Heart left ventricle (tissue), 16 donors: ENCODE measurements around the gene ZNF235. TPM values are rescaled to one million over a fixed set of nuclear protein-coding genes. Genes with fewer than 3 reads are reported as not detected.

Source experiments
- ATAC-seq, 4 donors: fragments of 200-7000 bp; cut with Tn5 transposase; one replicate each; pipeline ENCODE4 v1.9.1; 2020 to 2022; ENCODE audit warnings: moderate library complexity in 4 of 4, mild to moderate bottlenecking in 3 of 4, moderate number of reproducible peaks in 1 of 4
- DNase-seq, 5 donors: peaks; one replicate each; pipeline ENCODE4 v3.0.0-alpha.2; 2020
- H3K27ac ChIP-seq, 12 donors: fragments of 200-600 bp; sonication (generic) in 4 of 12; one replicate each; pipeline versions ENCODE4 v1.5.0 to v1.8.0; 2016 to 2022; ENCODE audit warnings: mild to moderate bottlenecking in 2 of 12
- H3K27me3 ChIP-seq, 9 donors: fragments of 200-600 bp; sonication (generic) in 2 of 9; one replicate each; pipeline versions ENCODE4 v1.5.1 to v1.8.0; 2016 to 2022; ENCODE audit warnings: mild to moderate bottlenecking in 3 of 9
- H3K36me3 ChIP-seq, 9 donors: fragments of 200-600 bp; sonication (generic) in 2 of 9; one replicate each; pipeline versions ENCODE4 v1.5.0 to v1.8.0; 2018 to 2022; ENCODE audit warnings: mild to moderate bottlenecking in 2 of 9
- H3K4me1 ChIP-seq, 12 donors: fragments of 200-600 bp; sonication (generic) in 4 of 12; one replicate each; pipeline versions ENCODE4 v1.5.0 to v1.8.0; 2016 to 2022; ENCODE audit warnings: mild to moderate bottlenecking in 3 of 12
- H3K4me3 ChIP-seq, 12 donors: fragments of 200-600 bp; sonication (generic) in 4 of 12; one replicate each; pipeline versions ENCODE4 v1.5.0 to v1.8.0; 2017 to 2022; ENCODE audit warnings: mild to moderate bottlenecking in 9 of 12, moderate library complexity in 4 of 12
- H3K9me3 ChIP-seq, 12 donors: fragments of 200-600 bp; sonication (generic) in 4 of 12; one replicate each; pipeline versions ENCODE4 v1.5.0 to v1.8.0; 2016 to 2022; ENCODE audit warnings: mild to moderate bottlenecking in 1 of 12
- POLR2A ChIP-seq, 2 donors: fragments of 450-650 bp; IDR thresholded peaks; one replicate each; pipeline ENCODE4 v1.6.1; 2017; ENCODE audit warnings: antibody characterized with exemption in 2 of 2, mild to moderate bottlenecking in 2 of 2, moderate library complexity in 2 of 2
- WGBS, 4 donors: extraction: QIAGEN DNeasy Blood & Tissue Kit in 2 of 4; methylation state at CpG; one replicate each; pipeline versions ENCODE4 v1.1.5 to v1.1.7; 2013 to 2018; 5-methylcytosine and 5-hydroxymethylcytosine counted together
- intact Hi-C, 10 donors: fragments of 100-400 bp; cut with DNase I; formaldehyde crosslinking; loops; one replicate each; pipeline versions ENCODE4 v1.11.1 to v1.14.2; 2022
- long read RNA-seq, 3 donors: library from polyadenylated mRNA; unstranded; transcript quantifications; one replicate each; pipeline ENCODE4 v2.0.0, GENCODE V29; 2020 to 2021
- polyA plus RNA-seq, 2 donors: library from polyadenylated mRNA; stranded (reverse); fragments of 200-250 nt; gene quantifications; one replicate each; pipeline ENCODE4 v1.2.3, GENCODE V29; 2013
- total RNA-seq, 9 donors: library from RNA; depleted of rRNA in 2 of 9; stranded (reverse); fragments of >200 nt in 2 of 9; fragmentation: NEBNext Ultra II Directional in 3 of 9; extraction: Animal tissue kit (Norgen Biotek cat#: 25700) in 3 of 9; gene quantifications; one replicate each; pipeline versions ENCODE4 v1.1.0 to v1.2.4, GENCODE V29; 2016 to 2023
- TF ChIP-seq, protein P1 (sequence below), 12 donors: fragments of 200-600 bp; sonication (generic) in 4 of 12; IDR thresholded peaks; one replicate each; pipeline versions ENCODE4 v1.5.0 to v1.8.0; 2018 to 2022; ENCODE audit warnings: antibody characterized with exemption in 12 of 12, mild to moderate bottlenecking in 5 of 12
- donor health status: ischemic (EF 13 %, LVEDD 7.1; RV severe dilation, severe dysfunction).
- donor health status: healthy with polysubstance abuse.
- donor health status: DM: no; HTN: yes; CAD: no.
- donor health status: DM: no; HTN: no; CAD: no.
- donor health status: ischemic (EF 25% LVEDD 6.9; RV normal size, moderate dysfunction).
- donor health status: ischemic (EF 25% LVEDD 5.7; RV mildly dilated, moderate dysfunction).
- donor health status: healthy.
- donor health status: DM: yes; HTN: yes; CAD: no.
- donor health status: ischemic (EF 35%, LVEDD 5.7; RV mildly dilated, moderate dysfunction).
- donor health status: nonischemic (EF 11% LVEDD 7.7; RV severe dilation, severe dysfunction).
- donor health status: DM: yes; HTN: yes; CAD: no.
- donor health status: PGD.
- donor health status: ischemic (EF 29% LVEDD 5.4; RV normal size, mild dysfunction).
- donor health status: nonischemic (EF 23%, LVEDD 6.1; RV moderate dilation, normal function).

The ZNF235 gene
- 1 to 10 TPM; 1.9 to 6.3 (median 4.1) TPM for total RNA-seq
- 1 to 10 TPM; 1.7 to 3.3 TPM for polyA plus RNA-seq
- long read RNA-seq, donor 1, partial matches to known transcripts: 1 of 1 reads
- long read RNA-seq, donor 1, other reads (novel, unspliced or antisense): 0 of 1 reads
- long read RNA-seq, donor 2, full-length matches to known transcripts: 4 of 8 reads
- long read RNA-seq, donor 2, partial matches to known transcripts: 0 of 8 reads
- long read RNA-seq, donor 2, other reads (novel, unspliced or antisense): 4 of 8 reads
- long read RNA-seq, donor 3, partial matches to known transcripts: 0 of 1 reads
- long read RNA-seq, donor 3, other reads (novel, unspliced or antisense): 0 of 1 reads

DNA sequence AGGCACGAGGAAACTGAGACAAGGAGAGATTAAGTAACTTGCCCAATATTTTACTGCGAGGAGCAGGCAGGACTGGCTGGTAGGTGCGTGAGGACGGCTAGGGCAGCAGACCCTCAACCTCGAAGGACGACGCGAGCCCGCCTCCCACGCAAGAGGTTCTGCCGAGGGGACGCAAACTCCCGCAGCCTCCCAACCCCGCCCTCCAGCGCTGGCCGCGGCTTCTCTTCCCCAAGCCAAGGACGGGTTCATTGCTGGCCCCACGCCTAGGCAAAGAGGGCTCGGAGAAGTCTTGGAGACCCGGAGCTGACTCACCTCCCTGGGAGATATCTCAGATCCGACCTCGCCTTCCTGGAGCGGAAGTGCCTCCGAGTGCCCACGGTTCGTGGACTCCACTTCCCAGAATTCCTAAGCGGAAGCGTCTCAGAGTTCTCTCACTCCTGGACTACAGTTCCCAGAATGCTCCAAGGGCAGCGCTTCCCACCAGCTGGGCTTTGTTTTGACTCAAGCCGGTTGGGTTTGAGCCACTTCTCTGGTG, at the start of gene ZNF235:
ZNF235 (minus strand) TSS at position 367 of the 535 bp plus-strand sequence. CDS start 1,621 bp downstream, outside the sequence.
- DNase-seq: peak; percentile 89 to 96 (median 92)
- intact Hi-C loops: loop anchor here in 7 of 10 donors (1.0 to 10.0 kb wide), 7 partner anchors 43 to 191 kb away; partner anchors contain the start of genes ZNF112 (in 4 of the 7), ZNF227 (in 3 of the 7) and ZNF225 (in 1 of the 7)
- Histone ChIP-seq H3K27me3 (no peaks in the 10 kb centered on the region), H3K4me3 (peak within 1 kb of the TSS; percentile 34 to 91 (median 72)), H3K9me3 (peaks cover 0 to 28% (median 1%) of the 10 kb centered on the region in 12 donors), H3K36me3 (peaks cover 0 to 31% (median 27%) of the 10 kb centered on the region in 9 donors), H3K4me1 (peaks cover 0 to 18% (median 9%) of the 10 kb centered on the region in 12 donors), H3K27ac (peak within 1 kb of the TSS in 11 of 12 donors; percentile 48 to 87 (median 74))
- TF ChIP-seq, protein P1, sequence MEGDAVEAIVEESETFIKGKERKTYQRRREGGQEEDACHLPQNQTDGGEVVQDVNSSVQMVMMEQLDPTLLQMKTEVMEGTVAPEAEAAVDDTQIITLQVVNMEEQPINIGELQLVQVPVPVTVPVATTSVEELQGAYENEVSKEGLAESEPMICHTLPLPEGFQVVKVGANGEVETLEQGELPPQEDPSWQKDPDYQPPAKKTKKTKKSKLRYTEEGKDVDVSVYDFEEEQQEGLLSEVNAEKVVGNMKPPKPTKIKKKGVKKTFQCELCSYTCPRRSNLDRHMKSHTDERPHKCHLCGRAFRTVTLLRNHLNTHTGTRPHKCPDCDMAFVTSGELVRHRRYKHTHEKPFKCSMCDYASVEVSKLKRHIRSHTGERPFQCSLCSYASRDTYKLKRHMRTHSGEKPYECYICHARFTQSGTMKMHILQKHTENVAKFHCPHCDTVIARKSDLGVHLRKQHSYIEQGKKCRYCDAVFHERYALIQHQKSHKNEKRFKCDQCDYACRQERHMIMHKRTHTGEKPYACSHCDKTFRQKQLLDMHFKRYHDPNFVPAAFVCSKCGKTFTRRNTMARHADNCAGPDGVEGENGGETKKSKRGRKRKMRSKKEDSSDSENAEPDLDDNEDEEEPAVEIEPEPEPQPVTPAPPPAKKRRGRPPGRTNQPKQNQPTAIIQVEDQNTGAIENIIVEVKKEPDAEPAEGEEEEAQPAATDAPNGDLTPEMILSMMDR (IDR thresholded peaks at IDR 0.05): no peak
- peak in 1 of 2 donors; percentile 64 for TF ChIP-seq POLR2A (IDR thresholded peaks at IDR 0.05)
- WGBS, 4 donors: 0 to 1% (median 0%) methylated on average over 19 to 31 of the region's 31 CpGs
- peak; percentile 99 to 100 (median 100) for ATAC-seq

DNA sequence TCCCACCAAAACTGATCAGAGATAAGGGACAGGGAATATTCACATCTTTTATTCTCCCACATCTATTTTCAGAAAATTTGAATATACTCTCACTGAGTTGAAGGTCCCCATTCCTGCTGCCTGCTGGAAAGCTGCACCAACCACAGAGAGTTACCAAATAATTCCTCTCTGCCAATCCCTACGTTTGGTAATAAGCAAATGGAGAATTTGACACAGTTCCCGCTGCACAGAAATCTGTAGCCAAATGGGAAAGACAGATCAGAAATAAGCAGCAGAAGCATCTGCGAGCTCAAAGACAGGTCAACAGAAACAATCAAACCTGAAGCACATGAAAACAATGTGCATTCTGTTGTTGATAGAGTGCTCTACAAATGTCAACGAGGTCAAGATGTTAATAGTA, 41.7 kb upstream of the ZNF235 start:
- no peak overlapping the region for H3K4me3 ChIP-seq
- no peaks in the 10 kb centered on the region for H3K27me3 ChIP-seq
- DNase-seq (no peak), ATAC-seq (no peak)
- H3K36me3 ChIP-seq: peaks cover 0 to 23% (median 2%) of the 10 kb centered on the region in 9 donors
- intact Hi-C loops: loop anchor here in 1 of 10 donors (5.0 kb wide), 1 partner anchor 39 kb away; the partner anchor contains the start of gene ZNF235
- H3K9me3 ChIP-seq: peaks cover 0 to 95% (median 30%) of the 10 kb centered on the region in 12 donors
- no peak overlapping the region for H3K27ac ChIP-seq
- no peak for TF ChIP-seq POLR2A (IDR thresholded peaks at IDR 0.05)
- TF ChIP-seq, protein P1 (IDR thresholded peaks at IDR 0.05): no peak
- peaks cover 0 to 10% (median 0%) of the 10 kb centered on the region in 12 donors for H3K4me1 ChIP-seq
- WGBS, 4 donors: 74 to 80% (median 78%) methylated on average over 4 of the region's 4 CpGs

DNA sequence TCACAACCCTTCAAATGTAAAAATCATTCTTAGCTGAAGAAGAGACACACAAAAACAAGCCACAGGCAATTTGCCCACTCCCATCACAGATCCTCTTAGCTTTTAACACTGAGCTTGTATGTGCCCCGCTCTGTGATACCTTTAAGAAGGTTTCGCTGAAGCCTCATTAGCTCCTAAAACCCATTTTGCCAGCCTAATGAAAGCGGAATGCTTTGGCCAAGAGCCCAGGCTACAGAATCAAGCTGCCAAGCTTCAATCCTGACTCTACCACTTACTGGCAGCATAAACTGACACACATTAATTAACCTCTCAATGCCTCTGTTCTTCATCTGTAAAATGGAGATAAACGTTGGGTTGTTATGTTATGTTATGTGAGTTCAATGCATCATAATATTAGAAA, 41.1 kb upstream of the ZNF235 start:
- no peak for DNase-seq
- H3K27ac ChIP-seq: no peak overlapping the region
- no peaks in the 10 kb centered on the region for H3K27me3 ChIP-seq
- H3K9me3 ChIP-seq: peaks cover 0 to 95% (median 27%) of the 10 kb centered on the region in 12 donors
- no peak overlapping the region for H3K4me3 ChIP-seq
- 54 to 65% (median 58%) methylated on average over 4 of the region's 4 CpGs for WGBS, 4 donors
- TF ChIP-seq POLR2A (IDR thresholded peaks at IDR 0.05): no peak
- TF ChIP-seq, protein P1 (IDR thresholded peaks at IDR 0.05): no peak
- intact Hi-C loops: loop anchor here in 1 of 10 donors (5.0 kb wide), 1 partner anchor 39 kb away; the partner anchor contains the start of gene ZNF235
- peaks cover 0 to 28% (median 2%) of the 10 kb centered on the region in 9 donors for H3K36me3 ChIP-seq
- H3K4me1 ChIP-seq: peaks cover 0 to 10% (median 0%) of the 10 kb centered on the region in 12 donors
- ATAC-seq: peak in 1 of 4 donors; percentile 20

DNA sequence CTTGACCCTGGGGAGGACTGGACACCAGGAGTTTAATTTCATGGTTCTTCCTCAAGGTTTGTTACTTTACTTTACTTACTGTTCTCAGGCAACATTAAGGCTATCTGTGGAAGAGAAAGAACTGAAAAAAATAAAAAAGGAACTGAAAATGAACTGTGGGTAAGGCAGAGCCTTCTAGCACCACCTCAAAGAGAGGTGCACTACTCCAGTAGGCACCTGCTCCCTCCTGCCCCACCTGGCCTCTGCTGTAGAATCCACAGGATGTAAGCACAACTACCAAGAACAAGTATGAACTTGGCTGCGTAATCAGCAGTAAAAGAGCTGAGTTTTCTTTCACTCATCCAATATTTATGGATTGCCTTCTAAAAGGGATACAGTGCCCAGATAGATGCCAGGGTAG, 39.4 kb upstream of the ZNF235 start:
- WGBS, 4 donors: 43 to 65% (median 49%) methylated on average over 1 of the region's 1 CpG
- H3K4me1 ChIP-seq: peaks cover 0 to 10% (median 0%) of the 10 kb centered on the region in 12 donors
- no peak overlapping the region for H3K4me3 ChIP-seq
- no peaks in the 10 kb centered on the region for H3K27me3 ChIP-seq
- H3K27ac ChIP-seq: no peak overlapping the region
- DNase-seq (no peak), ATAC-seq (no peak)
- peaks cover 0 to 44% (median 11%) of the 10 kb centered on the region in 9 donors for H3K36me3 ChIP-seq
- TF ChIP-seq, protein P1 (IDR thresholded peaks at IDR 0.05): no peak
- TF ChIP-seq POLR2A (IDR thresholded peaks at IDR 0.05): no peak
- intact Hi-C loops: no loop called here
- peaks cover 0 to 84% (median 18%) of the 10 kb centered on the region in 12 donors for H3K9me3 ChIP-seq
